HCT116 (cell line): ENCODE data around the gene DMAC1. TPM values are rescaled to one million over a fixed set of nuclear protein-coding genes. Genes with fewer than 3 reads are reported as not detected.

Experiments
- ATAC-seq: fragments of 200-7000 bp; cut with Tn5 transposase; 2 replicates; pipeline ENCODE4 v1.9.1; 2020; ENCODE audit warnings: mild to moderate bottlenecking, moderate library complexity
- BruUV-seq: library from RNA; stranded (reverse); fragments of 400-500 nt; replicated peaks from 2 replicates; lab custom pipeline; 2021; lab: Mats Ljungman, UMichigan
- CTCF ChIA-PET: fragments of 300-600 bp; sonication (Branson Sonifier 250); formaldehyde crosslinking; loops from one replicate; lab custom pipeline; 2021; ENCODE audit warnings: antibody characterized with exemption; lab: Charles Lee
- POLR2A ChIA-PET: fragments of 300-600, 350-600 bp; sonication (Branson Sonifier 250); formaldehyde crosslinking; loops from one replicate; lab custom pipeline; 2021; ENCODE audit warnings: antibody characterized with exemption; lab: Charles Lee
- RAD21 ChIA-PET, 2 experiments: fragments of 300-600 bp; sonication (Branson Sonifier 250); formaldehyde crosslinking; loops; one replicate each; lab custom pipeline; 2023; ENCODE audit warnings: low total read pairs in 2 of 2; ENCODE audit not compliant: uncharacterized antibody in 2 of 2, unreplicated experiment in 2 of 2, low non-redundant PET in 1 of 2; lab: Charles Lee
- DNase-seq: peaks from one replicate; pipeline ENCODE4 v3.0.0-alpha.2; 2010; ENCODE audit warnings: low read depth, low spot score
- H2AFZ ChIP-seq: fragments of 200-600 bp; shearing (Covaris generic), sonication (generic); 2 replicates; pipeline ENCODE4 v1.6.1; 2017; ENCODE audit warnings: low read depth, mixed run types, mixed read lengths, antibody characterized with exemption, low read length; ENCODE audit not compliant: poor library complexity, severe bottlenecking
- H3K27ac ChIP-seq: 2 replicates; pipeline ENCODE4 v1.5.1; 2012; ENCODE audit warnings: low read depth, low read length
- H3K27me3 ChIP-seq: fragments of 200-600 bp; sonication (generic); 2 replicates; pipeline ENCODE4 v1.6.1; 2016; ENCODE audit warnings: mixed run types, low read length, mixed read lengths; ENCODE audit not compliant: insufficient read depth
- H3K36me3 ChIP-seq, 2 experiments: fragments of 200-500 bp in 1 of 2; fragments of 200-600 bp in 1 of 2; sonication (Bioruptor generic) in 1 of 2; sonication (generic) in 1 of 2; 2 replicates each; pipeline versions ENCODE4 v1.5.1 to v1.6.1; 2014 to 2016; ENCODE audit warnings: low read length in 2 of 2, inconsistent platforms in 1 of 2, mixed read lengths in 1 of 2, mixed run types in 1 of 2; ENCODE audit not compliant: insufficient read depth in 2 of 2, control insufficient read depth in 1 of 2
- H3K4me1 ChIP-seq, 2 experiments: fragments of 200-600 bp in 1 of 2; sonication (generic) in 1 of 2; 2 replicates each; pipeline versions ENCODE4 v1.5.1 to v1.6.1; 2012 to 2017; ENCODE audit warnings: low read length in 2 of 2, inconsistent platforms in 1 of 2, mild to moderate bottlenecking in 1 of 2, mixed read lengths in 1 of 2, mixed run types in 1 of 2, moderate library complexity in 1 of 2; ENCODE audit not compliant: insufficient read depth in 2 of 2, control insufficient read depth in 1 of 2
- H3K4me2 ChIP-seq: fragments of 200-600 bp; sonication (generic); 2 replicates; pipeline ENCODE4 v1.6.1; 2017; ENCODE audit warnings: mixed run types, low read length, mixed read lengths
- H3K4me3 ChIP-seq, 2 experiments: fragments of 200-600 bp in 1 of 2; sonication (generic) in 1 of 2; replicated peaks in 1 of 2; 2 replicates each; pipeline ENCODE4 v1.5.1; 2011 to 2016; ENCODE audit warnings: low read length in 2 of 2, control low read depth in 1 of 2, low read depth in 1 of 2, mild to moderate bottlenecking in 1 of 2, mixed read lengths in 1 of 2, mixed run types in 1 of 2
- H3K79me2 ChIP-seq: fragments of 200-600 bp; sonication (generic); 2 replicates; pipeline ENCODE4 v1.6.1; 2017; ENCODE audit warnings: mild to moderate bottlenecking, mixed run types, low read length, moderate library complexity, mixed read lengths; ENCODE audit not compliant: insufficient read depth
- H3K9ac ChIP-seq: fragments of 200-600 bp; sonication (generic); 2 replicates; pipeline ENCODE4 v1.6.1; 2016; ENCODE audit warnings: low read length, mixed read lengths
- H3K9me2 ChIP-seq: fragments of 200-600 bp; sonication (generic), shearing (Covaris generic); 2 replicates; pipeline ENCODE4 v1.6.1; 2017; ENCODE audit warnings: mixed run types, mild to moderate bottlenecking, moderate library complexity; ENCODE audit not compliant: insufficient read depth
- H3K9me3 ChIP-seq, 2 experiments: fragments of 200-500 bp in 1 of 2; fragments of 200-600 bp in 1 of 2; sonication (Bioruptor generic) in 1 of 2; sonication (generic) in 1 of 2; 2 replicates each; pipeline ENCODE4 v1.6.1; 2014 to 2017; ENCODE audit warnings: low read length in 2 of 2, mixed read lengths in 2 of 2, inconsistent platforms in 1 of 2, low read depth in 1 of 2, mild to moderate bottlenecking in 1 of 2, mixed run types in 1 of 2, moderate library complexity in 1 of 2; ENCODE audit not compliant: control insufficient read depth in 1 of 2, insufficient read depth in 1 of 2
- H4K20me1 ChIP-seq: fragments of 200-600 bp; sonication (generic), shearing (Covaris generic); 2 replicates; pipeline ENCODE4 v1.6.1; 2017; ENCODE audit warnings: mixed run types, mild to moderate bottlenecking, moderate library complexity; ENCODE audit not compliant: insufficient read depth
- CTCF ChIP-seq, 3 experiments: fragments of 200-600 bp in 1 of 3; sonication (generic) in 1 of 3; IDR thresholded peaks in 2 of 3; conservative IDR thresholded peaks in 1 of 3; 2 replicates each; pipeline ENCODE4 v1.5.1; 2012 to 2017; ENCODE audit warnings: low read depth in 2 of 3, low read length in 2 of 3, antibody characterized with exemption in 1 of 3, borderline replicate concordance in 1 of 3, control low read depth in 1 of 3, mild to moderate bottlenecking in 1 of 3, mixed read lengths in 1 of 3, mixed run types in 1 of 3, moderate library complexity in 1 of 3; ENCODE audit not compliant: insufficient read depth in 1 of 3
- EGR1 ChIP-seq: IDR thresholded peaks from 2 replicates; pipeline ENCODE4 v1.6.1; 2012; ENCODE audit warnings: low read depth
- POLR2A ChIP-seq: IDR thresholded peaks from 2 replicates; pipeline ENCODE4 v1.7.0; 2011; ENCODE audit warnings: borderline replicate concordance; ENCODE audit not compliant: insufficient read depth, insufficient read length; ENCODE audit errors: extremely low read depth
- RAD21 ChIP-seq: IDR thresholded peaks from 2 replicates; pipeline ENCODE4 v1.6.1; 2012; ENCODE audit warnings: low read depth, mild to moderate bottlenecking
- REST ChIP-seq: IDR thresholded peaks from 2 replicates; pipeline ENCODE4 v1.6.1; 2012; ENCODE audit warnings: low read depth
- intact Hi-C: fragments of 100-400 bp; cut with micrococcal nuclease; formaldehyde crosslinking; loops from 2 replicates; pipeline ENCODE4 v1.10.0; 2022
- total RNA-seq: library from RNA; stranded (reverse); gene quantifications from one replicate; pipeline ENCODE4 v1.2.1, GENCODE V29; 2021; ENCODE audit not compliant: unreplicated experiment

Gene DMAC1
- total RNA-seq, 1 experiment from 2014 or later = 39.1 TPM

- Histone ChIP-seq H3K9me3 (no peaks in the 10 kb centered on the region), H3K27me3 (no peaks in the 10 kb centered on the region), H3K4me1 (no peaks in the 10 kb centered on the region), H3K9me2 (no peaks in the 10 kb centered on the region), H3K4me3 (no peak overlapping the region), H3K27ac (no peak overlapping the region), H3K4me2 (no peak overlapping the region), H2AFZ (no peak overlapping the region), H3K79me2 (no peaks in the 10 kb centered on the region), H3K36me3 (no peaks in the 10 kb centered on the region), H4K20me1 (no peaks in the 10 kb centered on the region), H3K9ac (no peak overlapping the region)
- TF ChIP-seq REST = no peak
- TF ChIP-seq RAD21 = no peak
- no peak for TF ChIP-seq EGR1
- TF ChIP-seq CTCF (IDR thresholded peaks at IDR 0.05 in 2 of 3, conservative IDR thresholded peaks at IDR 0.05 in 1 of 3; ENCODE audit: borderline replicate concordance in 1 of 3, insufficient read depth in 1 of 3, low read depth in 2 of 3, low read length in 2 of 3) = no peak
- no peak for TF ChIP-seq POLR2A
- BruUV-seq = no TSS peak
- ATAC-seq (no peak), DNase-seq (no peak)
- ChIA-PET POLR2A (interaction anchor here (0.5 kb wide), 1 partner anchor 988 kb away, joined by 3 read pairs; no protein-coding TSS in a partner anchor), RAD21 (no interaction called here), CTCF (no interaction called here)
- intact Hi-C loops = no loop called here
Observed at GRCh38 chr9:7788772-7789171, 10.8 kb downstream of the DMAC1 start.
